ENCODE data around the gene TNRC18.

DNA sequence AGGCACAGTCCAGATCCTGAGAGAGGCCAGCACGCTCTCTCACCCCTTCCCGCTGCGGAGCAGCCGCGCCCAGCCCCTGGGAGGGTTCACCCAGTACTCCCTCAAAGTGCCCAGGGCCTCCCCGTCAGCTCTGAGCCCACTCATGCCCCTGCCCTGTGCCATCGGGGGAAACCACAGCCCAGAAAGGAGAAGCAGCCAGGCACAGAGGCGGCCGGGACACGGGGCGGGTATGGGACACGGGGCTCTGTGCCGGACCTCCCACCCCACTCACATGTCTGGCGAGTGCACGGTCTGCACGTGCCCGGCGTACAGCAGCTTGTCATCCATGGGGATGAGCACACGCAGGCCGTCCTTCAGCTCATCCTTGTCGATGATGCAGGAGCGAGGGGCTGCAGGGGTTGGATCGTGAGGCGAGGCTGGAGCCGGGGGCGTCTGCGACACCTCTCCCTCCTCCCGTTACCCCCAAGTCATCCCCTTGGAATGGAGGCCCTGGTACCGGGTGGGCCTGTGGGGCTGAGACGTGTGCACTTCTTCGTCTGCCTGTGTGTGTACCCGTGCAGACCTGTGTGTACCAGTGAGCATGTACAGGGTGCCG lies 102.7 kb downstream of the TNRC18 start:
- TF ChIP-seq, protein P1, sequence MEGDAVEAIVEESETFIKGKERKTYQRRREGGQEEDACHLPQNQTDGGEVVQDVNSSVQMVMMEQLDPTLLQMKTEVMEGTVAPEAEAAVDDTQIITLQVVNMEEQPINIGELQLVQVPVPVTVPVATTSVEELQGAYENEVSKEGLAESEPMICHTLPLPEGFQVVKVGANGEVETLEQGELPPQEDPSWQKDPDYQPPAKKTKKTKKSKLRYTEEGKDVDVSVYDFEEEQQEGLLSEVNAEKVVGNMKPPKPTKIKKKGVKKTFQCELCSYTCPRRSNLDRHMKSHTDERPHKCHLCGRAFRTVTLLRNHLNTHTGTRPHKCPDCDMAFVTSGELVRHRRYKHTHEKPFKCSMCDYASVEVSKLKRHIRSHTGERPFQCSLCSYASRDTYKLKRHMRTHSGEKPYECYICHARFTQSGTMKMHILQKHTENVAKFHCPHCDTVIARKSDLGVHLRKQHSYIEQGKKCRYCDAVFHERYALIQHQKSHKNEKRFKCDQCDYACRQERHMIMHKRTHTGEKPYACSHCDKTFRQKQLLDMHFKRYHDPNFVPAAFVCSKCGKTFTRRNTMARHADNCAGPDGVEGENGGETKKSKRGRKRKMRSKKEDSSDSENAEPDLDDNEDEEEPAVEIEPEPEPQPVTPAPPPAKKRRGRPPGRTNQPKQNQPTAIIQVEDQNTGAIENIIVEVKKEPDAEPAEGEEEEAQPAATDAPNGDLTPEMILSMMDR (conservative IDR thresholded peaks at IDR 0.05; ENCODE audit: low read depth, low read length): no peak
- no peak for TF ChIP-seq EZH2 (IDR thresholded peaks at IDR 0.05; ENCODE audit: borderline replicate concordance, low read depth, low read length, poor library complexity, severe bottlenecking)
